AG09309 (cell line): ENCODE data around the gene ADCY3.

ENCODE experiments used
- DNase-seq: peaks from one replicate; pipeline ENCODE4 v3.0.0-alpha.2; 2010; ENCODE audit warnings: low read depth
- H3K4me3 ChIP-seq: 2 replicates; pipeline ENCODE4 v1.5.1; 2011; ENCODE audit warnings: mild to moderate bottlenecking, low read depth, low read length, moderate library complexity; ENCODE audit not compliant: control insufficient read depth
- CTCF ChIP-seq: IDR thresholded peaks from 2 replicates; pipeline ENCODE4 v1.5.1; 2011; ENCODE audit warnings: mild to moderate bottlenecking, low read depth, low read length, inconsistent platforms; ENCODE audit not compliant: insufficient read depth, control insufficient read depth; ENCODE audit errors: missing control alignments

The ADCY3 gene

GRCh38 chr2:24886691-24887304 is 33.2 kb downstream of the ADCY3 start:
- H3K4me3 ChIP-seq, result no peak overlapping the region
- TF ChIP-seq CTCF, result no peak
- no peak for DNase-seq

GRCh38 chr2:24886126-24886501 is 33.9 kb downstream of the ADCY3 start:
- H3K4me3 ChIP-seq, result no peak overlapping the region
- DNase-seq, result no peak
- no peak for TF ChIP-seq CTCF

GRCh38 chr2:24885221-24886125 is 34.6 kb downstream of the ADCY3 start:
- no peak for DNase-seq
- H3K4me3 ChIP-seq, result no peak overlapping the region
- TF ChIP-seq CTCF, result no peak

GRCh38 chr2:24883946-24884345 is 36.1 kb downstream of the ADCY3 start:
- no peak for DNase-seq
- H3K4me3 ChIP-seq, result no peak overlapping the region
- TF ChIP-seq CTCF, result no peak

GRCh38 chr2:24881623-24882022 is 38.4 kb downstream of the ADCY3 start:
- no peak for TF ChIP-seq CTCF
- DNase-seq, result no peak
- no peak overlapping the region for H3K4me3 ChIP-seq

- TF ChIP-seq CTCF, result no peak
- no peak for DNase-seq
- H3K4me3 ChIP-seq, result no peak overlapping the region
Measured at GRCh38 chr2:24881158-24881557, 38.9 kb downstream of the ADCY3 start.

GRCh38 chr2:24878341-24878740 is 41.7 kb downstream of the ADCY3 start:
- no peak for DNase-seq
- TF ChIP-seq CTCF, result no peak
- no peak overlapping the region for H3K4me3 ChIP-seq
